SIG-M5 (cell line): ENCODE data around the gene FDXR.
"Not testable (repeated sequence)": the region's sequence is repeated elsewhere in the genome, so short reads cannot be mapped to it uniquely, and the experiment has no call there.

Experiments used
- DNase-seq: peaks from one replicate; lab custom pipeline; 2025; lab: John Stamatoyannopoulos, UW

The FDXR gene

DNA sequence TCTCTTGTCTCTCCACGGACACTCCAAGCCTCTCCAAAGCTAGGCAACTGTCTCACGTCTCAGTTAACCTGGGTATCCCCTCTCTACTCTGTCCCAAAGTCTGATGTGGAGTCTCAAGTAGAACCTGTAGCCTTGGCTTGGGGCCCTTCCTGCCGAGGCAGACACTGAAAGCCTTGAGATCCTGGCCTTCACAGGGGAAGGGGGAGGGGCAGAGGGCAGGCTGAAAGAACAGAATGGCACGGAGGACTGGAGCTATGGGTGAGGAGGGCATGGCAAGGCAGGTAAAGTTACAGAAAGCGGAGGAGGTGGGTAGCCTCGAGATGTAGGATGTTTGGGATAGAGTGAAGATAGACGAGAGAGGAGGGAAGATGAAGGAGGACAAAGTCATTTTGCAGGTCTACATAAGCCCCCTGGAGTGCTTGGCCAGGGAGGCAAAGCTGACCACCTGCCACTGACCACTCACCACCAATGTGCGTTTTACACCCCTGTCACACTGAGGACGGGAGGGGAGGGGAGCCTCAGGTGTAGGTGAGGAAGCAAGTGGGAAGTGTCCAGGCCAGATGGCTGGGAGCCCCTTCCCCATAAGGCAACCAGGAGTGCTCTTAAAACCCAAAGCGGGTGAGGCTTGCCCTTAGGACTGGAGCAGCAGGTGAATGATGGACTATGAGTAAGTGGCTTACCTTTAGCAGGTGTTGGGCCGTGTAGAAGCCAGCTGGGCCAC, 1.3 kb downstream of the FDXR start:
- no peak for DNase-seq

DNA sequence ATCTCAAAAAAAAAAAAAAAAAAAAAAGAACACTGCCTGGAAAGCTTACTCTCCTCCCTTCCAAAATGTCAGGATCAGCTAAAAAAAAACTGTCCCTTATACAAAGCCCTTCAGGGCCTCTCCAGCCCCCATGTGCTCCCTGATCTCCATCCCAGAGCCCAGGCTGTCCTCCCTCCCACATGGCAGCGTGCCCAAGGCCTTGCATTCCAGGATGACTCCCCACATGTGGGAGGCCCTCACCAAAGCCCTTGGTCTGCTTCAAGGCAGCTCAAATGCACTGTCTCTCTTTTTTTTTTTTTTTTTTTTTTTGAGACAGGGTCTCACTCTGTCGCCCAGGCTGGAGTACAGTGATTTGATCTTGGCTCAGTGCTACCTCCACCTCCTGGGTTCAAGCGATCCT, 2.3 kb downstream of the FDXR start:
- no peak for DNase-seq

DNA sequence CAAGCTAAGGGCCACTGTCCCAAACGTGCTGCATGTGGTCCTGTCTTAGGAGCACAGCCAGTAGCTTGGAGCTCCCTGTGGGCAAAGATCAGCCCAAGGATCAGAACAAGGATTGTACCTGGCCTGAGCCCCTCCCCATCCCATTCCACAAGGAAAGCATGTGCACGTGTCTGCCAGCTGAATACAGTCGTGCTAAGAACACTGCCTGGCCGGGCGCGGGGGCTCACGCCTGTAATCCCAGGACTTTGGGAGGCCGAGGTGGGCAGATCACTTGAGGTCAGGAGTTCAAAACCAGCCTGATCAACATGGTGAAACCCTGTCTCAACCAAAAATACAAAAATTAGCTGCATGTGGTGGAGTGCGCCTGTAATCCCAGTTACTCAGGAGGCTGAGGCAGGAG, 2.8 kb downstream of the FDXR start:
- DNase-seq = not testable (repeated sequence)

DNA sequence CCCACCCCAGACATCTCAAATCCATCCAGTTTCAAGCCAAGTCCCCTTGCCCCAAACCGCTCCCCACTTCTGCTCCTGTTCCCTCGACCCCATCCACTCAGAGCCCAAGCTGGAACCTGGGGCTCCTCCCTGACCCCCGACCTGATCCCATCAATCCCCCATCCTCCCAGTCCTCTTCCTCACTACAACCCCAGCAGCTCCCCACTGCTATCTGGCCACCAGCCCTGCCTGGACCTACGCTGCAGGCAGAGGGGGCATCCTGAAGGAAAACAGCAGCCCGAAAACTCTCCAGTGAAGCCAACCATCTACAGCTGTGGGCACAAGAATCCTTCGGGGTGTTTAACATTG, 3.9 kb downstream of the FDXR start:
- DNase-seq = no peak

DNA sequence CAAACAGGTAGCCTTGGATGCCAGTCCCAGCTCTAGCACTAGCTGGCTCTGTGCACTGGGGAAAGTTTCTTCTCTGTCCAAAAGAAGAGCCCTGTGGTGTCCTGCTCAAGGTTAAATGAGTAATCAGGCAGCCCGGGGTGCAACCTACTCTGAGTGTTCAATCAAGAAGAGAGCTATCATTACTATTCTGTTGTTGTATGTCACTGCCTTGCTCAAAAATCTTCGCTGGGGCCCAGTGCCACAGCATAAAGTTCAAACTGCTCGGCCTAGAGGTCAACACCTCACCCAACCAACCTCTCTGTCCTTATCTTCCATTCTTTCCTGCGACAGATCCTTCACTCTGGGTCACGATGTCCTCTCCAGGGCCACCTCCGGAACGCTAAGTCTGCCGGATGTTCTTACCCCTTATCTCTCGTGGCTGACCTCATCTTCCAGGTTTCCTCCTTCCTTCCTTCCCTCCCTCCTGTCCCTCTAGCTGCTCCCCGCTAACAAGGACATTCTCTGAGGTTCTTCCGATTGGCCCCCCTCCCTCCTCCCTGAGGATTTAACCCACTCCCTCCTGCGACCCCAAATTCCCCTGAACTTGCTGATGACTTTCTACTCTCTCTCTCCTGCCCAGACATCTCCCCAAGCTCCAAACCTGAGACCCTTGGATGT, 4.4 kb downstream of the FDXR start:
- DNase-seq = no peak

DNA sequence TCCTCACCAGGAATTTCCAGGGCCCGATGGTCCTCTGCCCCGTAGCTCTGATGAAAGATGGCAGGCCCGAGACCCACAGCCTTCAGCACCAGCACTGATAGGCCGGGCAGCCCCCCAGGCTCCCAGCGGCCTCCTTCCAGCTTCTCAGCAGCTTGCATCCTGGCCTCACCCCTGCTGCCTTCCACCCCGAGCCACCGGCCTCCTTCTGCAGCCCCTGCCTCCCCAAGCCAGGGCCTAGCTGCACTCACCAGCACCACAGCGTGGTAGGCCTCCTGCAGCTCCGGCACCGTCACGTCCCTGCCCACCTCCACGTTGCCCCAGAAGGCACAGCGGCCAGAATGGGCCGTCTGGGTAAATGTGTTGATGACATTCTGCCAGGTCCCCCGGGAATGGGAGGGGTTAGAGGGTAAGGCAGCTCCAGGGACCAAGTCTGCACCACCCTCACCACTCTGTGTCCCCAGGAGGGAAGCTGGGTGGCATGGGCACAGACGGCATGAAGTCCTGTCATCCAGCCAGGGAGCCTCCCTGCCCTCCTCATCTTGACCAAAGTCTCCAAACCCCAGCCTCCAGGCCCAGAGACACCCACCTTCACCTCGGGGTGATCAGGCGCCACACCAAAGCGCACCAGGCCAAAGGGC, 6.5 kb downstream of the FDXR start:
- no peak for DNase-seq

DNA sequence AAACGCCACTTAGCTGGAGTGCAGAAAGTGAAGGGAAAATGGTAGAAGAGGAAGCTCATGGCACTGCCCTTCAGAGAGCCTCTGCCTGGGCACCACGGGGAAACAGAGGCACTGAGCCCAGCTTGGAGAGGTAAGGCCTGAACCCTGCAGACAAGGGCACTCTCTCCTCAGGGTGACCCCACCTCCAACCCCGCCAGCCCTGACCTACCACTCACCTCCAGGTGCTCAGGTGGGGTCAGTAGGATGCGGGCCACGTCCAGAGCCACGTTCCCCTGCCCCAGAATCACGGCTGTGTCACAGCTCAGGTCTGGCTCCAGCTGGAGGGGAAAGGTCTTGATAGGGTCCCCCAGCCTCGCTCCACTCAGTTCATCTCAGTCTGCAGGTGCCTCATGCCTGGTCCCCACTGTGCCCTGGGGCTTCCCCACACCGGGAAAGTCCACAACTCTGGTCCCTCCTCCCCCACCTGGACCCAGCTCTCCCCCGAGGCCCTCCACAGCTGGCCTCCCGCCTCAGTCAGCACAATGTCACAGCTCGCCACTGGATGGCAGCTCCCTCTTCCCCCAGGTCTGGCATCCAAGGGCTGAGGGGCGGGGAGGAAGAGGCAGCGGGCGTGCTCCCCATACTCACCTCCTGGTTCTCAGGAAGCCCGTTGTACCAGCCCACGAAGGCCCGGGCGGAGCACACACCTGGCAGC, 7.1 kb downstream of the FDXR start:
- DNase-seq = no peak

DNA sequence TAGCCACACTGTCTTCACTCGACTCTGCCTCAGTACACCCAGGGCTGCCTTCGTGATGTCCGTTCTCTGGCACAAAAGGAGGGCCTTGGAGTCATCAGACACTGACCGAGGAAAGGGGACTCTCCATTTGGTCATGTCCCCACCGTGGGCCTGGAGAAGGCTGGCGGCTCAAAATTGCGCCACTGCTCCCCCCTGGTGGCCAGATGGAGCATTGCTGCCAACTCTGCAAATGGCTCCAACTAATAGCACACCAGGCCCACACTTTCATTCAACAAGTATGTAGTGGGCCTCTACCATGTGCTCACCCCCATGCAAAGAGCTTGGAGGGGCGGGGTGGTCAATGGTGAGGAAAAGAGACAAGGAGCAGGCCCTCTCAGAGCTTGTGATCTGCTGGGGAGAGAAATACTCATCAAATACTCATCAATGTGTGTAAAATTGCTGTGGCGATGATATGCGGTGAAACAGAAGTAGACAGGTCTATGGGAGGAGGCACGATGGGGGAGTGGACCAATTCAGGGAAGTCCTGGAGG, 7.9 kb downstream of the FDXR start:
- DNase-seq = no peak

DNA sequence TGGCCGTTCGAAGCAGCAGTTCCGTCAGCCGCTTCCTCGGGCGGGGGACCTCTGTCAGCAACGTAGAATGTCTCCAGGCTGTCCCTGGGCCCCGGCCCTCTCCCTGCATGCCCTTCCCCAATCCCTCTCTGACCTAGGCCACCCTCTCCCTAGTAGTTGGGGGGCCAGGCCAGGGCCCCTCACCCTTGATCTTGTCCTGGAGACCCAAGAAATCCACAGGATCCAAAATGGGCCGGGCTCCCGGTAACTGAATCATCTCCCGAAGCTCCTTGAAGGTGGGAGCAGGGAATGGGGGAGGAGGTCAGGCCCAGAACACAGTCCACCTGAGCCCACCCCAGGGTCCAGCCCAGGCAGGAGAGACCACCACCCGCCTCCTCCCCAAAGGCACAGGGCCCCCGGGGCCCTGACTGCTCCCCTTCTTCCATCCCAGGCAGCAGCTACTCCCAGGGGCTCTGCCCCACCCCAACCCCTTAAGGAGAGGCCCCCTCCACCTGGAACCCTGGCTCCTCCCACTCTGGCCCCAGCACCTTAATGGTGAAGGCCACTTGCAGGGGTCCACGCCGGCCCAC, 8.4 kb downstream of the FDXR start:
- no peak for DNase-seq

DNA sequence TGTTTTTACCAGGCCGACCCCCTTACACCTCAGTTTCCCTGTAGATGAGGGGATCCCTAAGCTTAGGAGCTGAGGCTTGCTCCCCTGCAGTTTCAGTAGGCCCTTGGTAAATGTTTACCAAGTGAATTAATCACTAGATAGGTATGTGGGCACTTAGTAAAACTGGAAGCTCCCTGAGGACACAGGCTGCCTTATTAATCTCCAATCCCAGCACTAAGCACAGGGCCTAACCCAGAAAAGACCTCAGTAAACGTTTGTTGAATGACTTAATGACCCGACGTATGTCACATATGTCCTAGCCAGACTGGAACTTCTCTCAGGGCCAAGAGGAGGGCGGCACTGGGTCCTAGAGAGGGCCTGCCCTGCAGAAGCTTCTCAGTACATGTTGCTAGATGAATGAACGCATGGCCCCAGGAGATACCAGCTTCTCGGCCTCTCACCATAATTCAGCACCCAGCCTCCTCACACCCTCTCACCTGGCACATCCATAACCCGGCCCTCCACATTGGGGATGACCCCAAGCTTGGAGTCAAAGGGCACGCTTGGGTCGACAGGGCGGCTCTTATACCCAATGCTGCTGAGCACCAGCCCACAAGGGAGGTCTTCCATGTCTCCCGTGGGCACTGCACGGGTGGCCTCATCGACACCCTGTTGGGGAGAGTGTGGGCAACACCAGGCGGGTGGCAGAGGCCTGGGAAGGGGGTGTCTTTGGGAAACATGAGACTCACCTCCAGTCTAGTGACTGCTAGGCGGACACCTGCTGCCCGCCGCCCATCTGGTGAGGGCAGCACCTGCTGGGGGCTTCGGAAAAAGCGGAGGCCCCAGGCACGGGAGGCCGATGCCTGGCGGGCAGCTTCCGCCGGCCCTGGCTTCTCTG, 9.1 kb downstream of the FDXR start:
- no peak for DNase-seq

DNA sequence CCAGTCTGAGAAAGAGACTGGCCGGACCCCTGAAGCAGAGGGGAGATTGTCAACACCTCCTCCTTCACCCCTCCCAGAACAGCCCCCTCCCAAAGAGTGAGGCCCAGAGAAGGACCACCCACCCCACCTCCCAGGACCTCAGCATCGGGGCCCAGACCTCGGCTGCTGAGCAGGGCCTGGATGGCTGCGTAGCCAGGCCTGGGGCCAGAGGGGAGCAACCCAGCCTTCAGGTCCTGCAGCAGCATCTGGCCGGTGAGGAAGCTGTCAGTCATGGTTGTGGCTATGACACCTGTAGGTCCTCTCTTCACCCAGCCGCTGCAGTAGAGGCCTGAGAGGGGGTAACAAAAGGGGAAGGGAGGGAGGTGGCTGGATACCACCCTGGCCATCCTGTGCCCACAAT, 9.9 kb downstream of the FDXR start:
- no peak for DNase-seq

DNA sequence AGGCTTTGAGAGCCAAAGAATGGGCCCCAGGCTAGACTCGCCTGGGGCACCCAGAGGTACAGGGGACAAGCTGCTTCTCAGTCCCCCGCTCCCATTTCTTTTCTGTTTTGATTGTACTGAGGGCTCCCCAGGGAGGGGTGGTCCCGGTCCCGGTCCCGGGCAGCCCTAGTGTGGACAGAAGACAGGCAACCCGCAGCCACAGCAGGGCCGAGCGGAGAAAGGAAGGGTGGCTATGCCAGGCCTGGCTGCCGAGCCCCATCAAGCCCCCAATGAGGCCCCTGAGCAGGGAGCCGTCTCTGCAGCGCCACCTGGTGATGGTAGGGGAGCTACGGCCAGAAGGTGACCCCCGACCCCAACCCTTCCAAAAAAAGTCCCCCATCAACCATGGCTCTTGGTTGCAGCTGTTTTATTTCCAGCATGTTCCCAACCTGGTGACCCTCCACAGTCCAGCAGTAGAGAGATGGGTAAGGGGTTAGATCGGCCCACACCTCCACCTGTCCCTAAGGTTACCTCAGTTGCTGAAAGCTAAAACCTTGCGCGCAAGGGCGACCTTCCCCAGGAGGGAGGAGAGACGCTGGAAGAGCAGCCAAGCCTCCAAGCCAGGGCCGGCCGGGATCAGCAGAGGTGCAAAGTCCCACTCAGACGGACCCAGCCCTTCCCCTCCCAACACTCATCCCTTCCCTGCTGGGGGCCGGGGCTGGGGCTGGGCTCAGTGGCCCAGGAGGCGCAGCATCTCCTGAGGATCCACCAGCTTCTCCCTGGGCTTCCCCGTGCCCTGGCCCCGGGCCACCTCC, 10.5 kb downstream of the FDXR start:
- DNase-seq = no peak

DNA sequence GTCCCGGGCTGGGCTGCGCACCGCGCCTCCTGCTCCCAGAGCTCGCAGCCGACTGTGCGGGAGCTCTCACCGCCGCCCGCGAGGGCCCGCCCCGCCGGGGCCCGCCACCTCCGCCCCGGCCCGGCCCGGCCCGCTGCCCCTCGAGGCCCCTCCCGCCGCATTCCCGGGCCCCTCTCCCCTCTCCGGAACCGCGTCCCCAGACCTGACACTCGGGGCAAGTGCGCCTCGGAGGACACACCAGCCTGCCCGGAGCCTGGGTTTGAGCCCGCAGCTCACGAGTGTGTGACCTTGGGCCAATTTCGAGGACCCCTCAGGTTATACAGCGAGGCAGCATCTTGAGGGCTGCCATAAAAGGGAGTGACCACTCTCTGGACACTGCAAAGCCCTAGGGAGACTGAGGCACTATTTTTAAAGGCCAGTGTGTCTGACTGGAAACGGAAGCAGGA, 11.1 kb downstream of the FDXR start:
- no peak for DNase-seq

DNA sequence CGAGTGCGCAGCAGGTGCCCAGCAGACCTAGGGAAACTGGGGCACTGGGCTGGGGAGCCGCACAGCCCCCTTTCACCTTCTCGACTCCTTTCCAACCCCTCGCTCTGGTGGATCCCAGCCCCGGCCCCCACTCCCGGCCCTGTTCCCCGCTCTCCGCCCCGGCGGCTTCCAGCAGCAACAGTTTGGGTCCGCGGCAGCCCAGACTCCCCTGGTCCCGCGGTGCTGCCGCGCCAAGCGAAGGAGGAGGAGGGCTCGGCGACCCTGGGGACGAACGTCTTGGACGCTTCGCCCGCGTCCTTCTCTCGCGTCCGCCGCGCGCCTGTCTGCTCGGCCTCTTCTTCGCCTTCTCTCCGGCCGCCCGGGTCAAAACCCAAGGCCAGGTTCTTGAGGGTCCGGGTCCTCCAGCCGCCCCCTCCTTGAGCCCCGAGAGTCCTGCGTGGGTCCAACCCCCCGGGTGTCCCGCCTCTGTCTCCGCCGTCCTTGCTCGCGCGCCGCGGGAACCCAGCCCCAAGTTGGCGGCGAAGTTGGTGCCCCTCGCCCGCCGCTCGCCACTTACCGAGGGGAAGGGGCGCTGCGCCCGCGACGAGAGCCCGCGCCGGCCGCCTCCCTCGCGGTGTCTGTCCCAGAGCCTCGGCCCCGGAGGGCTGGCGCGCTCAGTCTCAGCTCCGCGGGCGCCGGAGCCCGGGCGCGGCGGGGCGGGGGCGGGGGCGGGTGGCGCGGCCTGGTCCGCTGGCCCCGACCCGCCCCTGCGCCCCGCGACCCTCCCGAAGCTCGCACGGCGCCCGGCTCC, 11.7 kb downstream of the FDXR start:
- no peak for DNase-seq

DNA sequence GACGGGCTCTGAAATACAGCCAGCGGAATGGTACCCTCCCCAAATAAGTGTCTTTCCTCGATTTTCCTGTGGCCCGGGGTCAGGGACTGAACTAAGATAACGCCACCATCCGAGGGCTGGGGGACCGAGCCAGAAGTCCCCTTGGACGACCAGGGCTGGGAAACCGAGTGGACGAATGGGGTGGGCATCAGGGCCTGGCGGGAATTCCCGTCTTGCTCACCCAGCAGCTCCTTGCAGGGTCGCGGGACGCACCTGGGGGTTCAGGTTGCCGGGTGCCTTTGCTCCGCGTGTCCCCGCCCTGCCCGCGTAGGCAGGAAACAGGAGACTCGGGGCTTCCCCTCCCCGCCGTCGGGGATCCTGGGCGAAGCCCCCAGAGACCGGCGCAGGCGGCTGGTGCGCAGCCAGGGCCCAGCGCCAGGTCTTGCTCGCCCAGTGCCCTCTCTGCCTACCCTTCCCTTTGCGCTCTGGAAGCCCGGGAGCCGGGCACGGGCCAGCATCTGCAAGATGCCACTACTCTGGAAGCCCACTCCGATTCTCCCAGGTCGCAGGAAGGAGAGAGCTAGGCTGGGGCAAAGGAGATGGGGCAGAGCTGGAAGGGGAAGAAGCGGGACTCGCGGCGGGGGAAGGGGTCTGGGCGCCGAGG, 12.4 kb downstream of the FDXR start:
- DNase-seq = no peak

DNA sequence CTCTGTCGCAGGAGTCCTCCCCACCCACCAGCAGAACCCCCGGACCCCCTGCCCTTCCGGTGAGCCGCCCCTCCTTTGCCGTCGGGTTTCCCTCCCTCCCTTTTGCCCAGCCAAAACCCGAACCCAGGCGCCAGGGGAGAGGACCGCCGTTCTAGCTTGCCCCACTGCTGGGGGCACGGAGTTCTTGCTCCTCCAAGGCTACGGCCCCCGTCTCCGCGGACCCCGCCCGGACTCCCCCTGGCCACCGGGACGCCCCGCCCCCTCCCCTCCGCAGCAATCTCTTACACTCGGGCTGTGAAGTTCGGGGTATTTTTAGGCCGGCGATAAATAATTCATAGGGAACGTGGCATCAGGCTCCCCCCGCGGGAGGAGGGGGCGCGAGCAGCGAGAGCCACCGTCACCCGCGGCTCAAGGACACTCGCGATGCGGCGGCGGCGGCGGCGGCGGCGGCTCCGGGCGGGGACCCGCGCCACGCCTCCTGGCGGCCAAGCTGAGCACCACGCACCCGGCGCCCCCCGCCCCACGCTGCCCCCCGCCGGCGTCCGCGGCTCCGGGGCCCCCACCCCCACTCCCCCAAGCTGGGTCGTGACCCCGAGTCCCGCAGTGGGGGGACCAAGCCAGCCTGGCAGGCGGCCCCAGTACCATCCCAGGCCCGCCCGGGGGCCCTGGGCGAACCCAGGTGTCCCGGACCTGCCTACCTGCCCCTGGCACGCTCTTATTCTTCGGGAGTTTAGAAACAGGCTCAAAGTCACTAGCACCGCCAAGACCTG, 13.2 kb downstream of the FDXR start, which contains the start of gene GRIN2C:
Gene GRIN2C, minus strand, starts transcription at position 427 of the 770 bp plus-strand sequence. CDS start 4,793 bp downstream, outside the sequence.
- no peak for DNase-seq

DNA sequence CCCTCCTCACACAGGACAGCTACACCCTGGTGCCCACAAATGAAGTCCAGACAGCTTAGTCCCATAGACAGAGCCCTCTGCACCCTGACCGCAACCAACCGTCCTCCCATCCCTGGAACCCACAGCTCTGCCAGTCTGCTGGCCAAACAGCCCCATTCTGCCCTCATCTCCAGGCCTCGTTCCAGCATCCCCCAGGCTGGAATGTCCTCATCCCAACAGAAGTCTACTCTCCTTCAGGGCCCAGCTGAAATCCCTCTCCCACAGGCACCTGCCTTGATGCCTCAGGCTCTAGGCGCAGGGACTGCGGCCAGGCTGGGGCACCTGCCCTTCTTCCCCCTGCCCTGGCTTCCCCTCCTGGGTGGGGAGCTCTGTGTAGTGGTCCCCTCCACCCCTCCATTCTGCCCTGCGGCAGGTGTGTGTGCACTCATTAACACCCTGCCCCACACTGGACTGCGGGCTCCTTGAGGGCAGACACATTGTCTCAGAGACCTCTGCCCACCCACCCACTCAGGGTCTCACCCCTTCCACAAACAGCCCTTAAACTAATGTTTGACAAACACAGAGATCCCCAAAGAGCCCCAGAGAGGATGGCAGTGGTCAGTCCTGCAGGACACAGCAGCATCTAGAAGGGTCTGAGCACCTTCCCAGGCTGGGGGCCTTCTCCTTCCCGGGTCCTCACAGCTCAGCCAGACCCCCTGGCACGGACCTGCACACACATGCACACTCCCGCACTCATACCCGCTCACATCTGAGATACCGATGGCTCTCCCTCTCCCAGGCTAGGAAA, 13.9 kb downstream of the FDXR start:
- no peak for DNase-seq
